K562 (cell line): ENCODE data around the gene AMMECR1. TPM values are rescaled to one million over a fixed set of nuclear protein-coding genes. Genes with fewer than 3 reads are reported as not detected.
A peak's percentile ranks its signal among the peaks of the same experiment; 100 is the strongest.

Source experiments
- CREB3L1 ChIP-seq: fragments of 450-650 bp; IDR thresholded peaks from 2 replicates; pipeline ENCODE4 v1.6.1; 2014; ENCODE audit warnings: low read depth, mild to moderate bottlenecking, moderate library complexity, borderline replicate concordance
- CREM ChIP-seq: IDR thresholded peaks from 2 replicates; pipeline ENCODE4 v1.6.1; 2014; ENCODE audit warnings: antibody characterized with exemption, low read depth
- CTCFL ChIP-seq: IDR thresholded peaks from 2 replicates; pipeline ENCODE4 v1.6.1; 2011; ENCODE audit warnings: borderline replicate concordance, low read depth, mild to moderate bottlenecking, moderate library complexity, low read length; ENCODE audit not compliant: insufficient read depth, poor library complexity, severe bottlenecking
- CXXC5 ChIP-seq: fragments of 250-450 bp; sonication (Bioruptor Pico); IDR thresholded peaks from 2 replicates; pipeline ENCODE4 v1.8.0; 2022; ENCODE audit warnings: inconsistent platforms, mild to moderate bottlenecking, moderate library complexity
- DACH1 ChIP-seq: fragments of 450-650 bp; IDR thresholded peaks from 2 replicates; pipeline ENCODE4 v1.6.1; 2018; ENCODE audit not compliant: partially characterized antibody
- MAFG ChIP-seq: fragments of 450-650 bp; conservative IDR thresholded peaks from 2 replicates; pipeline ENCODE4 v1.6.1; 2016; ENCODE audit warnings: missing genetic modification characterization, missing compliant biosample characterization
- NFRKB ChIP-seq: fragments of 450-650 bp; IDR thresholded peaks from 2 replicates; pipeline ENCODE4 v1.6.1; 2016; ENCODE audit warnings: low read depth
- NRF1 ChIP-seq, 2 experiments: fragments of 450-650 bp; IDR thresholded peaks in 1 of 2; conservative IDR thresholded peaks in 1 of 2; 2 replicates each; pipeline ENCODE4 v1.6.1; 2014; ENCODE audit warnings: mild to moderate bottlenecking in 2 of 2
- POLR2H ChIP-seq: IDR thresholded peaks from 2 replicates; pipeline ENCODE4 v1.6.1; 2016; ENCODE audit warnings: missing genetic modification characterization, low read depth, mild to moderate bottlenecking, control low read depth, missing compliant biosample characterization, moderate library complexity
- RBFOX2 ChIP-seq: fragments of 200-400 bp; formaldehyde crosslinking; IDR thresholded peaks from 2 replicates; pipeline ENCODE4 v1.6.1; 2017; ENCODE audit warnings: low read depth, mild to moderate bottlenecking, low read length, moderate library complexity
- SIN3B ChIP-seq: fragments of 450-650 bp; IDR thresholded peaks from 2 replicates; pipeline ENCODE4 v1.6.1; 2017; ENCODE audit warnings: low read depth, mild to moderate bottlenecking, moderate library complexity
- UBTF ChIP-seq, 2 experiments: IDR thresholded peaks; 2 replicates each; pipeline ENCODE4 v1.6.1; 2012; ENCODE audit warnings: improper control_type of control experiment in 2 of 2, low read depth in 2 of 2, low read length in 2 of 2, borderline replicate concordance in 1 of 2
- VEZF1 ChIP-seq: fragments of 200-800 bp; sonication (Bioruptor generic); IDR thresholded peaks from 2 replicates; pipeline ENCODE4 v1.6.1; 2017; ENCODE audit warnings: missing genetic modification characterization, missing compliant biosample characterization
- XRCC5 ChIP-seq: fragments of 200-400 bp; formaldehyde crosslinking; IDR thresholded peaks from 2 replicates; pipeline ENCODE4 v1.6.1; 2017; ENCODE audit warnings: low read depth, mild to moderate bottlenecking, low read length
- ZBTB2 ChIP-seq: fragments of 450-650 bp; IDR thresholded peaks from 2 replicates; pipeline ENCODE4 v1.6.1; 2016; ENCODE audit warnings: antibody characterized with exemption
- ZNF384 ChIP-seq: IDR thresholded peaks from 2 replicates; pipeline ENCODE4 v1.6.1; 2012; ENCODE audit warnings: low read depth, low read length, improper control_type of control experiment
- ZNF589 ChIP-seq: fragments of 200-800 bp; sonication (Bioruptor generic); IDR thresholded peaks from 2 replicates; pipeline ENCODE4 v1.6.1; 2016; ENCODE audit warnings: low read depth, missing genetic modification characterization, missing compliant biosample characterization
- polyA plus RNA-seq, 8 experiments: library from polyadenylated mRNA; depleted of rRNA in 4 of 8; stranded (reverse) in 5 of 8; unstranded in 3 of 8; fragments of >200 nt; fragmentation: Nextera tagmentation in 2 of 8; fragmentation: Illumina TruSeq in 1 of 8; extraction: Ambion mirVana in 2 of 8; extraction: Trizol in 1 of 8; gene quantifications; 2 replicates each; pipeline versions ENCODE4 v1.2.1 to v1.2.3, GENCODE V29; 2011 to 2014; ENCODE audit warnings: inconsistent platforms in 1 of 8, missing spikeins in 1 of 8
- total RNA-seq, 7 experiments: library from RNA; depleted of rRNA in 6 of 7; stranded (reverse); fragments of >200 nt in 6 of 7; fragmentation: Illumina TruSeq in 2 of 7; extraction: Trizol in 2 of 7; gene quantifications; 2 replicates each; pipeline versions ENCODE4 v1.2.1 to v1.2.3, GENCODE V29; 2011 to 2021; ENCODE audit warnings: low replicate concordance in 1 of 7

The AMMECR1 gene
- total and polyA plus RNA-seq, 9 of the 15 experiments (the other 6 are each of a cell fraction or from before 2014, with no cell fraction given), result 13.9 to 36.7 (median 23.6) TPM

- TF ChIP-seq XRCC5 (no peak), CREB3L1 (0 out of 2 replicates have a peak, but pooled peaks have one; percentile 43), VEZF1 (CRISPR knock-in tag) (peak; percentile 73), UBTF (IDR thresholded peaks at IDR 0.05; ENCODE audit: borderline replicate concordance in 1 of 2, low read depth in 2 of 2, low read length in 2 of 2) (peak; percentile 54 to 74; a peak in 2 of 4 replicates), RBFOX2 (peak; percentile 95), POLR2H (tag) (peak; percentile 33; the same call in 1 of the 2 replicates), SIN3B (peak; percentile 41; the same call in 1 of the 2 replicates), CXXC5 (CRISPR knock-in tag) (peak; percentile 76), CREM (0 out of 2 replicates have a peak, but pooled peaks have one; percentile 29), CTCFL (peak; percentile 53), MAFG (tag) (no peak), ZNF589 (peak; percentile 94), DACH1 (no peak), ZNF384 (0 out of 2 replicates have a peak, but pooled peaks have one; percentile 17), NFRKB (peak; percentile 85), NRF1 (conservative IDR thresholded peaks at IDR 0.05 in 1 of 2, IDR thresholded peaks at IDR 0.05 in 1 of 2) (peak; percentile 29 to 58), ZBTB2 (0 out of 2 replicates have a peak, but pooled peaks have one; percentile 17)
Measured at GRCh38 chrX:110317820-110318663, at the start of gene AMMECR1 (continued).
